PC-3 (cell line): ENCODE data around the gene ZNF592. TPM values are rescaled to one million over a fixed set of nuclear protein-coding genes. Genes with fewer than 3 reads are reported as not detected.
"Not testable (repeated sequence)": the region's sequence is repeated elsewhere in the genome, so short reads cannot be mapped to it uniquely, and the experiment has no call there.

Experiments
- ATAC-seq: fragments of 200-7000 bp; cut with Tn5 transposase; 2 replicates; pipeline ENCODE4 v1.9.1; 2020; ENCODE audit warnings: mild to moderate bottlenecking, moderate library complexity
- BruUV-seq: library from RNA; stranded (reverse); fragments of 400-500 nt; replicated peaks from 2 replicates; lab custom pipeline; 2021; lab: Mats Ljungman, UMichigan
- CTCF ChIA-PET: fragments of 300-600 bp; sonication (Branson Sonifier 250); formaldehyde crosslinking; loops from one replicate; lab custom pipeline; 2022; ENCODE audit warnings: antibody characterized with exemption; lab: Charles Lee
- POLR2A ChIA-PET: fragments of 300-600 bp; sonication (Branson Sonifier 250); formaldehyde crosslinking; loops from one replicate; lab custom pipeline; 2022; ENCODE audit warnings: antibody characterized with exemption; ENCODE audit not compliant: unreplicated experiment; lab: Charles Lee
- DNase-seq: peaks from one replicate; pipeline ENCODE4 v3.0.0-alpha.2; 2015
- H2AFZ ChIP-seq: fragments of 300-600 bp; sonication (generic); 2 replicates; pipeline ENCODE4 v1.6.0; 2016; ENCODE audit warnings: antibody characterized with exemption, low read length
- H3F3A ChIP-seq: fragments of 300-600 bp; sonication (generic); one replicate; pipeline ENCODE4 v1.6.0; 2017; ENCODE audit warnings: antibody characterized with exemption, low read length, control low read depth, mild to moderate bottlenecking; ENCODE audit not compliant: unreplicated experiment
- H3K27ac ChIP-seq: fragments of 300-600 bp; sonication (generic); 2 replicates; pipeline ENCODE4 v1.5.1; 2016; ENCODE audit warnings: mild to moderate bottlenecking, low read length
- H3K27me3 ChIP-seq: fragments of 300-600 bp; sonication (generic); 2 replicates; pipeline ENCODE4 v1.6.1; 2016; ENCODE audit warnings: low read length, mixed read lengths
- H3K36me3 ChIP-seq: fragments of 300-600 bp; sonication (generic); 2 replicates; pipeline ENCODE4 v1.6.1; 2016; ENCODE audit warnings: low read depth, mixed run types, low read length, mixed read lengths
- H3K4me1 ChIP-seq: fragments of 300-600 bp; sonication (generic); 2 replicates; pipeline ENCODE4 v1.5.1; 2016; ENCODE audit warnings: low read length; ENCODE audit not compliant: insufficient read depth
- H3K4me2 ChIP-seq: fragments of 300-600 bp; sonication (generic); 2 replicates; pipeline ENCODE4 v1.6.0; 2016; ENCODE audit warnings: low read length
- H3K4me3 ChIP-seq: fragments of 300-600 bp; sonication (generic); 2 replicates; pipeline ENCODE4 v1.5.1; 2016; ENCODE audit warnings: mild to moderate bottlenecking, low read length, mixed read lengths
- H3K79me2 ChIP-seq: fragments of 300-600 bp; sonication (generic); 2 replicates; pipeline ENCODE4 v1.6.1; 2017; ENCODE audit warnings: low read length, mixed read lengths
- H3K9ac ChIP-seq: fragments of 300-600 bp; sonication (generic); 2 replicates; pipeline ENCODE4 v1.6.0; 2016; ENCODE audit warnings: mild to moderate bottlenecking, low read length
- H3K9me2 ChIP-seq: fragments of 300-600 bp; sonication (generic); replicated peaks from 2 replicates; pipeline ENCODE4 v1.6.1; 2016; ENCODE audit warnings: mixed run types, low read length, mixed read lengths
- H3K9me3 ChIP-seq: fragments of 300-600 bp; sonication (generic); 2 replicates; pipeline ENCODE4 v1.6.1; 2016; ENCODE audit warnings: low read length, mixed read lengths
- H4K20me1 ChIP-seq: fragments of 300-600 bp; sonication (generic); 2 replicates; pipeline ENCODE4 v1.6.1; 2016; ENCODE audit warnings: low read length, mixed read lengths
- EZH2 ChIP-seq: fragments of 300-600 bp; sonication (generic); IDR thresholded peaks from one replicate; pipeline ENCODE4 v1.6.1; 2017; ENCODE audit warnings: antibody characterized with exemption, mild to moderate bottlenecking, low read length; ENCODE audit not compliant: unreplicated experiment
- EZH2phosphoT487 ChIP-seq: fragments of 300-600 bp; sonication (generic); IDR thresholded peaks from 2 replicates; pipeline ENCODE4 v1.6.1; 2018; ENCODE audit warnings: mild to moderate bottlenecking, antibody characterized with exemption, low read length, borderline replicate concordance
- intact Hi-C: fragments of 100-400 bp; cut with micrococcal nuclease; formaldehyde crosslinking; loops from 2 replicates; pipeline ENCODE4 v1.9.0; 2023
- total RNA-seq: library from RNA; depleted of rRNA; stranded (reverse); fragments of >200 nt; gene quantifications from 2 replicates; pipeline ENCODE4 v1.2.3, GENCODE V29; 2014
- TF ChIP-seq, protein P1 (sequence below): fragments of 300-600 bp; sonication (generic); conservative IDR thresholded peaks from 2 replicates; pipeline ENCODE4 v1.5.1; 2017; ENCODE audit warnings: antibody characterized with exemption, low read depth, mild to moderate bottlenecking, low read length

ZNF592 gene
- total RNA-seq, 1 experiment from 2014 or later = 12.3 TPM

DNA sequence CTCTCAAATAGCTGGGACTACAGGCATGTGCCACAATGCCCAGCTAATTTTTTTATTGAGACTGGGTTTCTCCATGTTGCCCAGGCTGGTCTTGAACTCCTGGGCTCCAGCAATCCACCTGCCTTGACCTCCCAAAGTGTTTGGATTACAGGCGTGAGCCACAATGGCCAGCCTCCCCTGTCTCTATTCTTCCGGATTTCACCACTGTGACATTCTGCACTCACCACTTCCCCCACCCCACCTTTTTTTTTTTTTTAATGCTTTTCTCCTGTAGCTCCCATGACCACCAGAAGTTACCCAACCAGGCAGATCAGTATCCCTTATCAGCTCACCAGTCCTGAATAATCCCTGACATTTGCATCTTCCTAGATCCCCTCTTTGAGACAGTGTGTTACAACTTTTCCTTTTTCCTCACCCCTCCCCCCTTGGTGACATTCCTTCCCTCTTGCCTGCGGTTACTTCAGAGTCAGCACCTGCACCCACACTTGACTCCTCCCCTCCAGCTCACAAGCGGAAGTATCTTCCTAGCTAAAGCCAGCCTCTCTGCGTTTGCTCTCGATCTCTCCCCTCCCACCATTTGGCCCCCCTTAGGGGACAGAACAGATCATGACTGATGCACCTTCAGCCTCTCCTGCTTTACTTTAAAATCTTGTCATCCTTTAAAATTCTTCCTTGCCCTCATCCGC is 13.5 kb upstream of the ZNF592 start:
- Histone ChIP-seq H3K9me3 (no peaks in the 10 kb centered on the region), H3K9ac (peak overlapping the region; percentile 42), H2AFZ (peak overlapping the region; percentile 63), H3K27ac (peak overlapping the region; percentile 91), H4K20me1 (no peaks in the 10 kb centered on the region), H3K9me2 (no peaks in the 10 kb centered on the region), H3K79me2 (no peaks in the 10 kb centered on the region), H3K4me1 (peaks cover 24% of the 10 kb centered on the region), H3K27me3 (no peaks in the 10 kb centered on the region), H3K4me2 (peak overlapping the region; percentile 79), H3F3A (peaks cover 6% of the 10 kb centered on the region), H3K4me3 (peak overlapping the region; percentile 55; the same call in 1 of the 2 replicates), H3K36me3 (no peaks in the 10 kb centered on the region)
- ATAC-seq (peak; percentile 84), DNase-seq (peak; percentile 88)
- BruUV-seq = no TSS peak
- no peak for TF ChIP-seq EZH2phosphoT487
- no peak for TF ChIP-seq EZH2
- TF ChIP-seq, protein P1, sequence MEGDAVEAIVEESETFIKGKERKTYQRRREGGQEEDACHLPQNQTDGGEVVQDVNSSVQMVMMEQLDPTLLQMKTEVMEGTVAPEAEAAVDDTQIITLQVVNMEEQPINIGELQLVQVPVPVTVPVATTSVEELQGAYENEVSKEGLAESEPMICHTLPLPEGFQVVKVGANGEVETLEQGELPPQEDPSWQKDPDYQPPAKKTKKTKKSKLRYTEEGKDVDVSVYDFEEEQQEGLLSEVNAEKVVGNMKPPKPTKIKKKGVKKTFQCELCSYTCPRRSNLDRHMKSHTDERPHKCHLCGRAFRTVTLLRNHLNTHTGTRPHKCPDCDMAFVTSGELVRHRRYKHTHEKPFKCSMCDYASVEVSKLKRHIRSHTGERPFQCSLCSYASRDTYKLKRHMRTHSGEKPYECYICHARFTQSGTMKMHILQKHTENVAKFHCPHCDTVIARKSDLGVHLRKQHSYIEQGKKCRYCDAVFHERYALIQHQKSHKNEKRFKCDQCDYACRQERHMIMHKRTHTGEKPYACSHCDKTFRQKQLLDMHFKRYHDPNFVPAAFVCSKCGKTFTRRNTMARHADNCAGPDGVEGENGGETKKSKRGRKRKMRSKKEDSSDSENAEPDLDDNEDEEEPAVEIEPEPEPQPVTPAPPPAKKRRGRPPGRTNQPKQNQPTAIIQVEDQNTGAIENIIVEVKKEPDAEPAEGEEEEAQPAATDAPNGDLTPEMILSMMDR = no peak
- intact Hi-C loops = no loop called here
- ChIA-PET POLR2A (interaction anchor here (0.5 to 0.9 kb wide), 3 partner anchors 12 to 81 kb away, joined by 3 to 11 read pairs (median 7); partner anchors contain the start of genes SEC11A and WDR73), CTCF (no interaction called here)

DNA sequence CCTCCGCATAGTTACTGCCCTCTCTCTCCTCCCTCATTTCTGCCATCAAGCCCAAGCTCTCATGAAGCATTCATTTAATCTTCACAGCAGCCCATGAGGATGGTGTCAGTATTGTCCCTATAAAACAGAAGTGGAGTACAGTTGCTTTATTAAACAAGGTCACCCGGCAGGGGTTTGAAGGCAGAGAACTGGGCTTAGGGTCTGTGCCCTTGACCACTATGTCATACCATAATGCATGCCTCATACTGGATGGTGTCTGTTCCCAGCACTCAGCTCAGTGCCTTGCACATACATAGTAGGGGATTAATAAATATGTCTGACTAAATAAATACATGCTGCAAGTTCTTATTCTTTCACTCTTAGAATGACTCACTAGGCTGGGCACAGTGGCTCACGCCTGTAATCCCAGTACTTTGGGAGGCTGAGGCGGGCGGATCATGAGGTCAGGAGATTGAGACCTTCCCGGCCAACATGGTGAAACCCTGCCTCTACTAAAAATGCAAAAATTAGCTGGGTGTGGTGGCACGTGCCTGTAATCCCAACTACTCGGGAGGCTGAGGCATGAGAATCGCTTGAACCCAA is 12.8 kb upstream of the ZNF592 start:
- peak; percentile 57 for DNase-seq
- H3K27ac ChIP-seq = peak overlapping the region; percentile 91
- CTCF ChIA-PET = interaction anchor here (0.7 kb wide), 1 partner anchor 10 kb away, joined by 11 read pairs; no protein-coding TSS in a partner anchor
- BruUV-seq, intact Hi-C loops, H3F3A ChIP-seq, H3K27me3 ChIP-seq, H3K9me2 ChIP-seq, H3K9me3 ChIP-seq, H4K20me1 ChIP-seq, H3K36me3 ChIP-seq, H3K79me2 ChIP-seq: not testable (repeated sequence)
- POLR2A ChIA-PET = interaction anchor here (0.5 to 0.9 kb wide), 2 partner anchors 19 to 81 kb away, joined by 3 to 7 read pairs; partner anchors contain the start of genes SEC11A and WDR73
- peak overlapping the region; percentile 63 for H2AFZ ChIP-seq
- H3K4me2 ChIP-seq = peak overlapping the region; percentile 79
- peaks cover 24% of the 10 kb centered on the region for H3K4me1 ChIP-seq
- peak; percentile 66 for ATAC-seq
- peak overlapping the region; percentile 42 for H3K9ac ChIP-seq
- H3K4me3 ChIP-seq = peak overlapping the region; percentile 55; the same call in 1 of the 2 replicates

DNA sequence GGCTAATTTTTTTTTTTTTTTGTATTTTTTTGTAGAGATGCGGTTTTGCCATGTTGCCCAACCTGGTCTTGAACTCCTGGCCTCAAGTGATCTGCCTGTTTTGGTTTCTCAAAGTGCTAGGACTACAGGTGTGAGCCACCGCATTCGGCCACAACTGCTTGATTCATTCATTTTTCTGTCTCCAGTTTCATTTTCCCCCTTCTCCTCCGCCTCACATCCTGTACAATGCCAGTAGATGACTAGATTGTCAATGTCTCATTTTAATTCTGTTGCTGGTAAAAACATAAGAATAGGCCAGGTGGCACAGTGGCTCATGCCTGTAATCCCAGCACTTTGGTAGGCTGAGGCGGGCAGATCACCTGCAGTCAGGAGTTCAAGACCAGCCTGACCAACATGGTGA is 12.0 kb upstream of the ZNF592 start:
- POLR2A ChIA-PET = no interaction called here

More for the DNA sequence above, 12.0 kb upstream of the ZNF592 start:
- Histone ChIP-seq H3K79me2 (no peaks in the 10 kb centered on the region), H3K27me3 (no peaks in the 10 kb centered on the region), H2AFZ (no peak overlapping the region), H4K20me1 (no peaks in the 10 kb centered on the region), H3K4me3 (no peak overlapping the region), H3K4me1 (peaks cover 24% of the 10 kb centered on the region), H3K9me3 (no peaks in the 10 kb centered on the region), H3K36me3 (no peaks in the 10 kb centered on the region), H3K9ac (no peak overlapping the region), H3K9me2 (no peaks in the 10 kb centered on the region), H3K27ac (peak overlapping the region; percentile 91; the same call in 1 of the 2 replicates), H3F3A (peaks cover 6% of the 10 kb centered on the region), H3K4me2 (no peak overlapping the region)
- intact Hi-C loops = no loop called here
- CTCF ChIA-PET = interaction anchor here (0.6 kb wide), 1 partner anchor 43 kb away, joined by 6 read pairs; no protein-coding TSS in a partner anchor
- TF ChIP-seq EZH2 = no peak
- no peak for TF ChIP-seq EZH2phosphoT487
- BruUV-seq = no TSS peak
- DNase-seq = no peak
- no peak for ATAC-seq
